ENCODE results near the gene MAGI2.

The MAGI2 gene

GRCh38 chr7:78103475-78103874, 1350.0 kb downstream of the MAGI2 start:
- DNase-seq: no peak

DNA sequence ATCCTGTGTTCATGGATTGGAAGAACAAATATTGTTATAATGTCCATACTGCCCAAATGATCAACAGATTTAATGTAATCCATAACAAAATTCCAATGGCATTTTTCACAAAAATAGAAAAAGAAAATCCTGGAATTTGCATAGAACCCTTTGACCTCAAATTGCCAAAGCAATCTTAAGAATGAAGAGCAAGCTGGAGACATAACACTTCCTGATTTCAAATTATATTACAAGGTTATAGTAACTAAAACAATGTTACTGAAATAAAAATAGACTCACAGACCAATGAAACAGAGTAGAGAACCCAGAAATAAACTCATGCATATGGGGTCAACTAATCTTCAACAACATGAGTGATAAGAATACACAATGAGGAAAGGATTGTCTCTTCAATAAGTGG, 1352.4 kb downstream of the MAGI2 start:
- no peak for DNase-seq

- DNase-seq: no peak
Observed at GRCh38 chr7:78099715-78100394, 1353.6 kb downstream of the MAGI2 start.

GRCh38 chr7:78095549-78095948, 1357.9 kb downstream of the MAGI2 start:
- DNase-seq: no peak

GRCh38 chr7:78092331-78092730, 1361.1 kb downstream of the MAGI2 start:
- no peak for DNase-seq

DNA sequence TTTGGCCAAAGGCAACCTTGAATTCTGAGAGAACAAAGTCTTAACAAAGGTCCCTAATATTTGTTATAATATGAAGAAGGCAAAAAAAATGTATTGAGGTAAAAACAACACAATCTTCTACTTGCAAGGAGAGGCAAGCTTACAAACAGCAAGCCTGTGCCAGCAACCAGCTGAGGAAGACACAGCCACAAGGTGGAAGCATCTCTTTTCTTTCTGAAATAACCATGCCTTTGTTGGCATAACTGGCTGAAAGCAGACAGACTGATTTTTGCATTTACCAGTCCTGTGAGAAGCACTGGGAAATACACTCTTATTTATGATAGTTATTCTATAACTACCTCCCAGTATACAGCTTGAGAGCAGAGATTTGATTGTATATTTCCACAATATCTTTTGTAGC, 1362.9 kb downstream of the MAGI2 start:
- DNase-seq: no peak

- no peak for DNase-seq
Observed at GRCh38 chr7:78083476-78084120, 1369.9 kb downstream of the MAGI2 start.

DNA sequence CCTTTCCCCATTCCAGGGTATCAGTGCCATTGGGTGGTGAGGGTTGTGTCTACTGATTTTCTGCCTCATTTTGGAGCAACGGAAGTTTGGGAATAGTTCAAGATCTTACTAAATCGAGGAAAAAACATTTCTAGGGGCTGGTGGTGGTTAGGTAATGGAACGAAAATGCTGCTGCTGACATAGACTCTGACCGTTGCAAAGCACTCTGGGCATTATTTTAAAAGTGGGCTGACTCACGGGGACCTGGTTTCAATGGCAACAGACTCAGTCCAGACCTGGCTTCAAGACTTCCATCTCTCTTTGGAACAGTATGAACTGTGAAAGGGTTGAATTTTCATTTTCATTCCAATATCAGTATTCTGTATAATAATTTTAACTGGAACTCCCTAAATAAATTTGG, 1370.9 kb downstream of the MAGI2 start:
- DNase-seq: no peak

- DNase-seq: no peak
Observed at GRCh38 chr7:78081888-78082287, 1371.6 kb downstream of the MAGI2 start.

- DNase-seq: no peak
Observed at GRCh38 chr7:78081344-78081743, 1372.1 kb downstream of the MAGI2 start.

GRCh38 chr7:78080811-78081210, 1372.7 kb downstream of the MAGI2 start:
- DNase-seq: no peak

DNA sequence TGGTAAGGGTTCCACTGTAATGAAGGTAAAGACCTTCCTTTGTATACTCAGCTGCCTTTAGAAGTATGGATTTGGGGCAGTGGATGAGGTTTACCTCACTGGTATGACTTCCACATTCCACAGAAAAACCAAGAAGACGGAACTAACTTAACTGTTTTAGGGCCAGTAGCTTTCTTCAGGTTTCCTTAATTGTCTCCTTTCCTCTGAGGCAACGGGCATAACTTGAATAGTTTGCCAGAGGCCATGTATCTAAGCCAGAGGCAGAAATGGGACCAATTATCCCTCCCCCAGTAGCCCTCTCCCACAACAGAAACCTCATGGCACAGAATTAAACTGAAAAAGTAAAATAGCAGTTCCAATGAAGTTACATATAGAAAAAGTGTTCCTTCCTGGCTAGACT, 1373.2 kb downstream of the MAGI2 start:
- DNase-seq: no peak

- DNase-seq: no peak
Observed at GRCh38 chr7:78074713-78075112, 1378.8 kb downstream of the MAGI2 start.

DNA sequence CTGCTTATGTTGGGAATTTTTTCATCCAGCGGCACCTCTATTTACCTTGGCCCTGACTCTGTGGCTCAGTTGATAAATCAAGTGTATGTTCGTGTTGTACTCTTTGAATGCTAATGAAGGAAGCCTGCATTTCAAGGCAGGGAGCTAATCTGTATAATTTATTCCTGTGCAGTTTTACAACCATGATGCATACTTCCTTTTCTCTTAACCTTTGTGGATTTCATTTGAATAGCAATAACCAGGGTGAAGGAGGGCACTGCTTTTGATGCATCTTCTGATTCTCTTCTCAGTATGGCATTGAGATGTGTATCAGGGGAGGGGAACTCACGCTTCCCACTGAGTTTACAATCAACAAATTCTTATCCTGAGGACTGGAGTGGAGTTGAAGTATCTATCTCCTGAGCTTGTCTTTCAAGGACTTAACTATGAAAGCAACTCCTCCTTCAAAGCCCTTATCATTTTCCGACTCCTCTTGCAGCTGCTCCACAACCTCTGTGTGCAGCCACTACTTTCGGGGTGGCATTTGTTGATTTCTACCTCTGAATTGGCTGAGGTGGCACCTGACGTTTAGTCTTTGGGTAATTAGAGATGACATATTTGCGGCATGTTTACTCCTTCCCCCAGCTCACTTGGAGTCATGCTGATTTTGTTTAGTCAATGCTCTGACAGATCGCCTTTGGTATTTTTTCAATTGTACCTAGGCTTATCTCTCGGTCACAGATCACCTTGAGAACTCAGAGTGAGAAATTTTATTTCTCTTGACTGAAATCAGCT, 1379.7 kb downstream of the MAGI2 start:
- DNase-seq: no peak

DNA sequence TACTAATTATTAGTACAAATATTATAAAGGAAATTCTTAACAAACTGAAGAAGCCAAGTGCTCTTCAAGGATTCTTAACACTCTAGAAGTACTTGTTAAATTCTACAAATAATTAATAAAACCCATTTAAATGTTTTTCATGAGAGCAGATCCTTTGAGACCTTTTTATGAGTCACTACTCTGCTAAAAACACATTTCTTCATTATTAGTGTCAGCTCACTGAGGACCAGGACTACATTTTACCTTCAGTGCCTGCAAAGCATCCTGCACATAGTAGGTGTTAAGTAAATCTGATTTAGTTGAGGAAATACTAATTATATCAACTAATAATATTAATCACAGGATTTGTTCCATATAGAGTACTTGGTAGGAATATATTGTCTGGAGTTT, 1381.3 kb downstream of the MAGI2 start:
- no peak for DNase-seq

- DNase-seq: no peak
Observed at GRCh38 chr7:78071491-78072200, 1381.8 kb downstream of the MAGI2 start.

GRCh38 chr7:78066599-78066998, 1386.9 kb downstream of the MAGI2 start:
- no peak for DNase-seq

GRCh38 chr7:78063758-78064157, 1389.7 kb downstream of the MAGI2 start:
- no peak for DNase-seq

- no peak for DNase-seq
Observed at GRCh38 chr7:78062214-78062613, 1391.3 kb downstream of the MAGI2 start.

GRCh38 chr7:78057571-78057970, 1395.9 kb downstream of the MAGI2 start:
- DNase-seq: no peak

GRCh38 chr7:78055599-78055998, 1397.9 kb downstream of the MAGI2 start:
- no peak for DNase-seq

- no peak for DNase-seq
Observed at GRCh38 chr7:78055001-78055573, 1398.4 kb downstream of the MAGI2 start.

- no peak for DNase-seq
Observed at GRCh38 chr7:78052112-78052511, 1401.4 kb downstream of the MAGI2 start.

All from KG1 (cell line).